Keratinocyte (primary cell): ENCODE results near the gene TRAP1. TPM values are rescaled to one million over a fixed set of nuclear protein-coding genes. Genes with fewer than 3 reads are reported as not detected.

Experiments
- DNase-seq: peaks from one replicate; pipeline ENCODE4 v3.0.0-alpha.2; 2011; ENCODE audit warnings: low read depth, missing footprints, low spot score
- FAIRE-seq: peaks from 2 replicates; lab custom pipeline; 2011; peaks lifted over from hg19 to GRCh38; lab: Jason Lieb, UNC
- H2AFZ ChIP-seq: 2 replicates; pipeline ENCODE4 v1.6.0; 2012; ENCODE audit warnings: low read length, control low read depth, inconsistent platforms; ENCODE audit not compliant: control insufficient read depth
- H3K27ac ChIP-seq: 2 replicates; pipeline ENCODE4 v1.5.1; 2011; ENCODE audit warnings: low read length; ENCODE audit not compliant: control insufficient read depth, insufficient read depth
- H3K27me3 ChIP-seq: 3 replicates; pipeline ENCODE4 v1.6.0; 2011; ENCODE audit warnings: low read length; ENCODE audit not compliant: control insufficient read depth, insufficient read depth; ENCODE audit errors: extremely low read depth
- H3K36me3 ChIP-seq, 2 experiments: 2 replicates in 1 of 2; 3 replicates in 1 of 2; pipeline ENCODE4 v1.5.1; 2011; ENCODE audit warnings: low read length in 2 of 2, mild to moderate bottlenecking in 1 of 2; ENCODE audit not compliant: control insufficient read depth in 2 of 2, insufficient read depth in 2 of 2; ENCODE audit errors: extremely low read depth in 1 of 2
- H3K4me1 ChIP-seq: 3 replicates; pipeline ENCODE4 v1.5.1; 2011; ENCODE audit warnings: low read length; ENCODE audit not compliant: control insufficient read depth, insufficient read depth; ENCODE audit errors: extremely low read depth
- H3K4me2 ChIP-seq: 3 replicates; pipeline ENCODE4 v1.6.0; 2011; ENCODE audit warnings: low read depth, low read length; ENCODE audit not compliant: control insufficient read depth, insufficient read depth; ENCODE audit errors: extremely low read depth
- H3K4me3 ChIP-seq, 3 experiments: fragments of 200-600 bp in 1 of 3; sonication (generic) in 1 of 3; 2 replicates in 2 of 3; 3 replicates in 1 of 3; pipeline ENCODE4 v1.5.1; 2011 to 2016; ENCODE audit warnings: low read length in 3 of 3, mild to moderate bottlenecking in 3 of 3, control low read depth in 2 of 3, inconsistent platforms in 1 of 3, low read depth in 1 of 3, mixed read lengths in 1 of 3, mixed run types in 1 of 3, moderate library complexity in 1 of 3; ENCODE audit not compliant: control insufficient read depth in 2 of 3, insufficient read depth in 2 of 3; ENCODE audit errors: extremely low read depth in 1 of 3
- H3K79me2 ChIP-seq: 2 replicates; pipeline ENCODE4 v1.6.0; 2012; ENCODE audit warnings: low read length; ENCODE audit not compliant: control insufficient read depth, insufficient read depth
- H3K9ac ChIP-seq: 3 replicates; pipeline ENCODE4 v1.6.0; 2011; ENCODE audit warnings: low read length; ENCODE audit not compliant: control insufficient read depth, insufficient read depth; ENCODE audit errors: extremely low read depth
- H3K9me1 ChIP-seq: 3 replicates; pipeline ENCODE4 v1.6.0; 2011; ENCODE audit warnings: low read length; ENCODE audit not compliant: control insufficient read depth, insufficient read depth; ENCODE audit errors: extremely low read depth
- H3K9me3 ChIP-seq: 2 replicates; pipeline ENCODE4 v1.5.1; 2012; ENCODE audit warnings: low read depth, low read length; ENCODE audit not compliant: control insufficient read depth
- H4K20me1 ChIP-seq: 3 replicates; pipeline ENCODE4 v1.6.0; 2011; ENCODE audit warnings: low read length; ENCODE audit not compliant: control insufficient read depth, insufficient read depth; ENCODE audit errors: extremely low read depth
- EZH2 ChIP-seq: IDR thresholded peaks from one replicate; pipeline ENCODE4 v1.6.1; 2012; ENCODE audit warnings: inconsistent platforms, mild to moderate bottlenecking, low read length, moderate library complexity
- dilution Hi-C: fragments of 300-500 bp; cut with MboI; formaldehyde crosslinking; loops from one replicate; pipeline ENCODE4 v1.7.0; 2020; ENCODE audit warnings: low sequenced_read_pairs; ENCODE audit not compliant: extremely low pct_ligation_motif_present
- polyA plus RNA-seq, 5 experiments: library from polyadenylated mRNA; depleted of rRNA in 3 of 5; stranded (reverse) in 3 of 5; stranded (forward) in 1 of 5; unstranded in 1 of 5; fragments of >200 nt; gene quantifications; 1 replicate in 1 of 5; 2 replicates in 3 of 5; 3 replicates in 1 of 5; pipeline versions ENCODE4 v1.2.1 to v1.2.3, GENCODE V29; 2011 to 2012; ENCODE audit warnings: missing spikeins in 2 of 5, low read depth in 1 of 5, low replicate concordance in 1 of 5
- TF ChIP-seq, protein P1 (sequence below), 3 experiments: IDR thresholded peaks in 1 of 3; conservative IDR thresholded peaks in 1 of 3; optimal IDR thresholded peaks in 1 of 3; 2 replicates in 2 of 3; 3 replicates in 1 of 3; pipeline versions ENCODE3 to v1.5.1; 2011; ENCODE audit warnings: low read length in 3 of 3, mild to moderate bottlenecking in 3 of 3, moderate library complexity in 2 of 3, control low read depth in 1 of 3, inconsistent platforms in 1 of 3; ENCODE audit not compliant: insufficient read depth in 2 of 3; ENCODE audit errors: extremely low read depth in 1 of 3

TRAP1 gene
- polyA plus RNA-seq, 1 donor (not counting 4 experiments of a cell fraction or from before 2014, with no cell fraction given): 106 TPM

DNA sequence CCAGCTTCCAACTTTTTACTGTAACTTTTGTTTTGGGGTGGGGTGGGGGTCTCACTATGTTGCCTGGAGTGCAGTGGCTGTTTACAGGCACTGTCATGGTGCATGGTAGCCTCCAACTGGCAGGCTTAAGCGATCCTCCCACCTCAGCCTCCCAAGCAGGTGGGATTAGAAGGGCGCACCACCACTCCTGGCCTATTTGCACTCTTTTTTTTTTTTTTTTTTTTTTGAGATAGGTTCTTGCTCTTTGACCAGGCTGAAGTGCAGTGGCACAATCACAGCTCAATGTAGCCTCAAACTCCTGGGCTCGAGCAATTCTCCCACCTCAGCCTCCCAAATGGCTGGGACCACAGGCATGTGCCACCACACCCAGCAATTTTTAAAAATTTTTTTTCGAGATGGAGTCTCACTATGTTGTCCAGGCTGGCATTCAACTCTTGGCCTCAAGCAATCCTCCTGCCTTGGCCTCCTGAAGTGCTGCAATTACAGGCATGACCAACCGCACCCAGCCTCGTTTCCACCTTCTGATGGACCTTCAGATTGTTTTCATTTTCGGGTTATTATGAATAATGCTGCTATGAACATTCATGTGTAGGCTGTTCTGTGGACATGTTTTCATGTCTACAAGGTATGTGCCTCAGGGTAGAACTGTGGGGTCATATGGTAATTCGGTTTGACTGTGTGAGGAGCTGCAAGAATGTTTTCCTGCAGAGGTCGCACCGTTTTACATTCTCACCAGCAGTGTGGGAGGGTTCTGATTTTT lies 10.9 kb downstream of the TRAP1 start:
- Histone ChIP-seq H2AFZ (no peak overlapping the region), H3K79me2 (peaks cover 35% of the 10 kb centered on the region), H3K27ac (no peak overlapping the region), H3K4me3 (no peak overlapping the region), H3K27me3 (no peaks in the 10 kb centered on the region), H3K4me1 (no peaks in the 10 kb centered on the region), H4K20me1 (no peaks in the 10 kb centered on the region), H3K9ac (no peak overlapping the region), H3K4me2 (no peak overlapping the region), H3K9me1 (no peaks in the 10 kb centered on the region), H3K36me3 (peaks cover 4% of the 10 kb centered on the region in 2 experiments), H3K9me3 (no peaks in the 10 kb centered on the region)
- DNase-seq (no peak), FAIRE-seq (no peak)
- dilution Hi-C loops: no loop called here
- TF ChIP-seq, protein P1, sequence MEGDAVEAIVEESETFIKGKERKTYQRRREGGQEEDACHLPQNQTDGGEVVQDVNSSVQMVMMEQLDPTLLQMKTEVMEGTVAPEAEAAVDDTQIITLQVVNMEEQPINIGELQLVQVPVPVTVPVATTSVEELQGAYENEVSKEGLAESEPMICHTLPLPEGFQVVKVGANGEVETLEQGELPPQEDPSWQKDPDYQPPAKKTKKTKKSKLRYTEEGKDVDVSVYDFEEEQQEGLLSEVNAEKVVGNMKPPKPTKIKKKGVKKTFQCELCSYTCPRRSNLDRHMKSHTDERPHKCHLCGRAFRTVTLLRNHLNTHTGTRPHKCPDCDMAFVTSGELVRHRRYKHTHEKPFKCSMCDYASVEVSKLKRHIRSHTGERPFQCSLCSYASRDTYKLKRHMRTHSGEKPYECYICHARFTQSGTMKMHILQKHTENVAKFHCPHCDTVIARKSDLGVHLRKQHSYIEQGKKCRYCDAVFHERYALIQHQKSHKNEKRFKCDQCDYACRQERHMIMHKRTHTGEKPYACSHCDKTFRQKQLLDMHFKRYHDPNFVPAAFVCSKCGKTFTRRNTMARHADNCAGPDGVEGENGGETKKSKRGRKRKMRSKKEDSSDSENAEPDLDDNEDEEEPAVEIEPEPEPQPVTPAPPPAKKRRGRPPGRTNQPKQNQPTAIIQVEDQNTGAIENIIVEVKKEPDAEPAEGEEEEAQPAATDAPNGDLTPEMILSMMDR (optimal IDR thresholded peaks at IDR 0.05 in 1 of 3, IDR thresholded peaks at IDR 0.05 in 1 of 3, conservative IDR thresholded peaks at IDR 0.05 in 1 of 3; ENCODE audit: extremely low read depth in 1 of 3, insufficient read depth in 2 of 3, low read length in 3 of 3): no peak
- TF ChIP-seq EZH2: no peak

DNA sequence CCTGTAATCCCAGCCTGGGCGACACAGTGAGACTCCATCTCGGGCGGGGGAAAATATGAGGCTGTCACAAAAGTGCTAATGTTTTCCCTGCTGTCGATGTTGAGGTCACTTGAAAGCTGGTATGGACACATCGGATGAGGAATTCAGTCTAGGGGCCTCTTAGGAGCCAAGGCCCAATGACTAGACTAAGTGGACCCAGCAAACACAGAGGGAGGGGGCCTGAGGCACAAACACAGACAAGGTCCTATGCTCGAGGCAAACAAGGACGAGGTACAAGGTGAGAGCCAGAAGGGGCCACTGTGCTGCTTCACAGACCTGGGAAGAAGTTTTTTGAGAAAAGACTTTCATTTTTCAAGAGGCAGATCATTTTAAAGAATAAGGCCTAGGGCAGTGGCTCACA lies 15.2 kb downstream of the TRAP1 start:
- DNase-seq (no peak), FAIRE-seq (no peak)
- H3K4me2 ChIP-seq: no peak overlapping the region
- H3K9me1 ChIP-seq: no peaks in the 10 kb centered on the region
- no peaks in the 10 kb centered on the region for H3K27me3 ChIP-seq
- no peak overlapping the region for H3K4me3 ChIP-seq
- peaks cover 18% of the 10 kb centered on the region for H3K79me2 ChIP-seq
- H3K4me1 ChIP-seq: no peaks in the 10 kb centered on the region
- H3K9ac ChIP-seq: no peak overlapping the region
- TF ChIP-seq EZH2: no peak
- TF ChIP-seq, protein P1 (optimal IDR thresholded peaks at IDR 0.05 in 1 of 3, IDR thresholded peaks at IDR 0.05 in 1 of 3, conservative IDR thresholded peaks at IDR 0.05 in 1 of 3; ENCODE audit: extremely low read depth in 1 of 3, insufficient read depth in 2 of 3, low read length in 3 of 3): no peak
- no peak overlapping the region for H3K27ac ChIP-seq
- no peak overlapping the region for H2AFZ ChIP-seq
- peaks cover 0 to 4% of the 10 kb centered on the region in 2 experiments for H3K36me3 ChIP-seq
- H3K9me3 ChIP-seq: no peaks in the 10 kb centered on the region
- dilution Hi-C loops: no loop called here
- H4K20me1 ChIP-seq: no peaks in the 10 kb centered on the region
